ENCODE measurements around the gene GNA12. TPM values are rescaled to one million over a fixed set of nuclear protein-coding genes. Genes with fewer than 3 reads are reported as not detected.
"Not testable (repeated sequence)": the region's sequence is repeated elsewhere in the genome, so short reads cannot be mapped to it uniquely, and the experiment has no call there.

GNA12 gene
- total RNA-seq, 2 experiments from 2014 or later: 14.1 to 15.0 TPM

- Mint-ChIP-seq H3K4me1 (ENCODE audit: low read depth) (no peaks in the 10 kb centered on the region), H3K36me3 (ENCODE audit: low read depth) (no peaks in the 10 kb centered on the region), H3K27ac (no peak overlapping the region), H3K9me3 (no peaks in the 10 kb centered on the region), H3K4me3 (no peak overlapping the region), H3K27me3 (ENCODE audit: low read depth) (no peaks in the 10 kb centered on the region)
- CTCF ChIA-PET: interaction anchor here (0.6 to 5.2 kb wide), 4 partner anchors 9 to 229 kb away, joined by 5 to 25 read pairs (median 12); no protein-coding TSS in a partner anchor
- intact Hi-C loops (cut with micrococcal nuclease): no loop called here
- no peak for DNase-seq
These were observed 163.9 kb downstream of the GNA12 start for GRCh38 chr7:2680256-2680655.

- CTCF ChIA-PET: interaction anchor here (0.6 to 5.2 kb wide), 2 partner anchors 11 to 31 kb away, joined by 5 to 25 read pairs; no protein-coding TSS in a partner anchor
- H3K4me3 Mint-ChIP-seq; H3K27me3 Mint-ChIP-seq (ENCODE audit: low read depth); H3K9me3 Mint-ChIP-seq; intact Hi-C loops (cut with micrococcal nuclease); H3K36me3 Mint-ChIP-seq (ENCODE audit: low read depth); DNase-seq; H3K27ac Mint-ChIP-seq; H3K4me1 Mint-ChIP-seq (ENCODE audit: low read depth): not testable (repeated sequence)
These were observed 164.7 kb downstream of the GNA12 start for GRCh38 chr7:2679135-2680127.

- CTCF ChIA-PET; H3K4me3 Mint-ChIP-seq; H3K36me3 Mint-ChIP-seq (ENCODE audit: low read depth); H3K9me3 Mint-ChIP-seq; H3K27me3 Mint-ChIP-seq (ENCODE audit: low read depth); H3K27ac Mint-ChIP-seq; DNase-seq; H3K4me1 Mint-ChIP-seq (ENCODE audit: low read depth); intact Hi-C loops (cut with micrococcal nuclease): not testable (repeated sequence)
These were observed 165.7 kb downstream of the GNA12 start for GRCh38 chr7:2678454-2678853.

Other genes with a start within 250 kb of the GNA12 start
- gene TTYH3, start 212.3 kb downstream of the GNA12 start, total RNA-seq: 10 to 100 TPM; 20.7 to 22.6 TPM
- under 1 TPM; 0.36 to 0.47 TPM for gene AMZ1, start 156.1 kb downstream of the GNA12 start, total RNA-seq
- gene CARD11, start 199.6 kb upstream of the GNA12 start, total RNA-seq: 100 to 1,000 TPM in 1 of 2 experiments, 10 to 100 TPM in 1; 99.4 to 105 TPM

Measured in activated naive CD4-positive, alpha-beta T cell treated with anti-CD3 and anti-CD28 coated beads for 36 hours (primary cell).